ENCODE results near the gene ING3.

DNA sequence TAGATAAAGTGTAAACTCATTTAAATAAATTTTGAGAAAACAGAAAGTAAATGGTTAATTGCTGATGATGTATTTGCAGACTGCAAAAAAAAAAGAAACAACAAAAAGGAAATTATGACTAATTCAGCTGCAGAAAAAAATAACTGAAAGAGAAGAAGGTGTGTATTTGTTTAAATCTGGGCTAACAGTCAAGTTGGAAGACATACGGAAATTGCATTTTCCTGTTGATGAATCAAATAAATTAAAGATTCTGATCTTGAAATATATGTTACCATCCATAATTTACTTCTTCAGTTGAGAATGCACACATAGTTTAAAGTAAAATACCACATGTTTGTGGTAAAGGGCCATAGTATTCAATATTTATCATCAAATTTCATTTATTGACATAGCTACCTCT, 19.3 kb upstream of the ING3 start:
- TF ChIP-seq, protein P1, sequence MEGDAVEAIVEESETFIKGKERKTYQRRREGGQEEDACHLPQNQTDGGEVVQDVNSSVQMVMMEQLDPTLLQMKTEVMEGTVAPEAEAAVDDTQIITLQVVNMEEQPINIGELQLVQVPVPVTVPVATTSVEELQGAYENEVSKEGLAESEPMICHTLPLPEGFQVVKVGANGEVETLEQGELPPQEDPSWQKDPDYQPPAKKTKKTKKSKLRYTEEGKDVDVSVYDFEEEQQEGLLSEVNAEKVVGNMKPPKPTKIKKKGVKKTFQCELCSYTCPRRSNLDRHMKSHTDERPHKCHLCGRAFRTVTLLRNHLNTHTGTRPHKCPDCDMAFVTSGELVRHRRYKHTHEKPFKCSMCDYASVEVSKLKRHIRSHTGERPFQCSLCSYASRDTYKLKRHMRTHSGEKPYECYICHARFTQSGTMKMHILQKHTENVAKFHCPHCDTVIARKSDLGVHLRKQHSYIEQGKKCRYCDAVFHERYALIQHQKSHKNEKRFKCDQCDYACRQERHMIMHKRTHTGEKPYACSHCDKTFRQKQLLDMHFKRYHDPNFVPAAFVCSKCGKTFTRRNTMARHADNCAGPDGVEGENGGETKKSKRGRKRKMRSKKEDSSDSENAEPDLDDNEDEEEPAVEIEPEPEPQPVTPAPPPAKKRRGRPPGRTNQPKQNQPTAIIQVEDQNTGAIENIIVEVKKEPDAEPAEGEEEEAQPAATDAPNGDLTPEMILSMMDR (conservative IDR thresholded peaks at IDR 0.05; ENCODE audit: low read length), result no peak
- no peak for TF ChIP-seq EZH2phosphoT487 (IDR thresholded peaks at IDR 0.05; ENCODE audit: borderline replicate concordance)

Data from Loucy (cell line).